Measurements from ENCODE around the gene ICAM4. TPM values are rescaled to one million over a fixed set of nuclear protein-coding genes. Genes with fewer than 3 reads are reported as not detected.

ICAM4 gene
- total and polyA plus RNA-seq, 9 of the 15 experiments (the other 6 are each of a cell fraction or from before 2014, with no cell fraction given) = 14.1 to 86.1 (median 29.6) TPM

GRCh38 chr19:10332965-10333757, 46.4 kb downstream of the ICAM4 start, which contains the start of gene RAVER1 (continued):
- TF ChIP-seq TAF7 (tag; IDR thresholded peaks at IDR 0.05) = peak; percentile 90
- peak; percentile 29 to 39; a peak in 2 of 4 replicates for TF ChIP-seq SIX5 (IDR thresholded peaks at IDR 0.05; ENCODE audit: borderline replicate concordance in 1 of 2, insufficient read depth in 1 of 2, low read depth in 1 of 2, low read length in 2 of 2)
- TF ChIP-seq CAMTA2 (CRISPR knock-in tag; conservative IDR thresholded peaks at IDR 0.05) = 0 out of 2 replicates have a peak, but pooled peaks have one; percentile 83
- TF ChIP-seq ATF1 (CRISPR knock-in tag; IDR thresholded peaks at IDR 0.05) = 0 out of 2 replicates have a peak, but pooled peaks have one; percentile 5
- TF ChIP-seq ATF1 (tag; IDR thresholded peaks at IDR 0.05) = peak; percentile 82
- no peak for TF ChIP-seq ZNF23 (CRISPR knock-in tag; IDR thresholded peaks at IDR 0.05)
- TF ChIP-seq POLR2B (IDR thresholded peaks at IDR 0.05; ENCODE audit: low read depth, partially characterized antibody) = peak; percentile 92
- peak; percentile 33 for TF ChIP-seq CCNT2 (IDR thresholded peaks at IDR 0.05; ENCODE audit: borderline replicate concordance, extremely low read depth, insufficient read length, low read depth, low read length)
- TF ChIP-seq FOXP4 (CRISPR knock-in tag; IDR thresholded peaks at IDR 0.05; ENCODE audit: borderline replicate concordance) = peak; percentile 92
- TF ChIP-seq IRF9 (tag; IDR thresholded peaks at IDR 0.05) = 0 out of 2 replicates have a peak, but pooled peaks have one; percentile 24
- TF ChIP-seq ZFP1 (CRISPR knock-in tag; IDR thresholded peaks at IDR 0.05) = no peak
- TF ChIP-seq ZHX1 (conservative IDR thresholded peaks at IDR 0.05; ENCODE audit: low read length) = peak; percentile 76; the same call in 1 of the 2 replicates
- TF ChIP-seq SRSF3 (IDR thresholded peaks at IDR 0.05; ENCODE audit: insufficient read depth, low read length) = no peak
- TF ChIP-seq DNMT1 (IDR thresholded peaks at IDR 0.05) = 0 out of 2 replicates have a peak, but pooled peaks have one; percentile 63
- no peak for TF ChIP-seq ETS2 (tag; IDR thresholded peaks at IDR 0.05; ENCODE audit: borderline replicate concordance, poor library complexity, severe bottlenecking)
- peak; percentile 67 for TF ChIP-seq ARID4B (CRISPR knock-in tag; IDR thresholded peaks at IDR 0.05)
